PFSK-1 (cell line): ENCODE measurements around the gene HLA-C.

Source experiments
- POLR2AphosphoS5 ChIP-seq: IDR thresholded peaks from 2 replicates; pipeline ENCODE4 v1.6.1; 2012; ENCODE audit warnings: low read depth, mild to moderate bottlenecking, control low read depth, low read length, moderate library complexity
- SIN3A ChIP-seq: IDR thresholded peaks from 2 replicates; pipeline ENCODE4 v1.6.1; 2012; ENCODE audit warnings: mild to moderate bottlenecking, low read length, moderate library complexity, borderline replicate concordance; ENCODE audit not compliant: insufficient read depth
- TAF1 ChIP-seq: IDR thresholded peaks from 2 replicates; pipeline ENCODE4 v1.6.1; 2012; ENCODE audit warnings: low read length, control low read depth, borderline replicate concordance; ENCODE audit not compliant: insufficient read depth
- TF ChIP-seq, protein P1 (sequence below), 2 experiments: IDR thresholded peaks; 2 replicates each; pipeline versions ENCODE4 v1.6.1 to v1.8.0; 2011 to 2012; ENCODE audit warnings: low read depth in 2 of 2, low read length in 2 of 2, control low read depth in 1 of 2, inconsistent platforms in 1 of 2, mild to moderate bottlenecking in 1 of 2, moderate library complexity in 1 of 2; ENCODE audit not compliant: insufficient read depth in 1 of 2

DNA sequence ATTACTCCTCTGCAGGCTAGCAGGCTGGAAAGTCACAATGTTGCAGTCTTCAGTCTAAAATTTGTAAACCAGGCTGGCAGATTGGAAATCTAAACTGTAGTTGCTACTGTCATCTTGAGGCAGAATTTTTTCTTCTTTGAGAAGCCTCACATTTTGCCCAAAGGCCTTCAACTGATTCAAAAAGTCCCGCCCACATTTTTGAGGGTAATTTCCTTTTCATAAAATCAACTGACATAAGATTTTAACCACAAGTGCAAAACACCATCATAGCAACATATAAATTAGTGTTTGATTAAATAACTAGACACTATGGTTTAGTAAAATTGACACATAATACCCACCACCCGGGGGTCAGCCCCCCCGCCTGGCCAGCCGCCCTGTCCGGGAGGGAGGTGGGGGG lies 28.4 kb downstream of the HLA-C start:
- TF ChIP-seq SIN3A (no peak), POLR2AphosphoS5 (no peak), TAF1 (no peak)
- TF ChIP-seq, protein P1, sequence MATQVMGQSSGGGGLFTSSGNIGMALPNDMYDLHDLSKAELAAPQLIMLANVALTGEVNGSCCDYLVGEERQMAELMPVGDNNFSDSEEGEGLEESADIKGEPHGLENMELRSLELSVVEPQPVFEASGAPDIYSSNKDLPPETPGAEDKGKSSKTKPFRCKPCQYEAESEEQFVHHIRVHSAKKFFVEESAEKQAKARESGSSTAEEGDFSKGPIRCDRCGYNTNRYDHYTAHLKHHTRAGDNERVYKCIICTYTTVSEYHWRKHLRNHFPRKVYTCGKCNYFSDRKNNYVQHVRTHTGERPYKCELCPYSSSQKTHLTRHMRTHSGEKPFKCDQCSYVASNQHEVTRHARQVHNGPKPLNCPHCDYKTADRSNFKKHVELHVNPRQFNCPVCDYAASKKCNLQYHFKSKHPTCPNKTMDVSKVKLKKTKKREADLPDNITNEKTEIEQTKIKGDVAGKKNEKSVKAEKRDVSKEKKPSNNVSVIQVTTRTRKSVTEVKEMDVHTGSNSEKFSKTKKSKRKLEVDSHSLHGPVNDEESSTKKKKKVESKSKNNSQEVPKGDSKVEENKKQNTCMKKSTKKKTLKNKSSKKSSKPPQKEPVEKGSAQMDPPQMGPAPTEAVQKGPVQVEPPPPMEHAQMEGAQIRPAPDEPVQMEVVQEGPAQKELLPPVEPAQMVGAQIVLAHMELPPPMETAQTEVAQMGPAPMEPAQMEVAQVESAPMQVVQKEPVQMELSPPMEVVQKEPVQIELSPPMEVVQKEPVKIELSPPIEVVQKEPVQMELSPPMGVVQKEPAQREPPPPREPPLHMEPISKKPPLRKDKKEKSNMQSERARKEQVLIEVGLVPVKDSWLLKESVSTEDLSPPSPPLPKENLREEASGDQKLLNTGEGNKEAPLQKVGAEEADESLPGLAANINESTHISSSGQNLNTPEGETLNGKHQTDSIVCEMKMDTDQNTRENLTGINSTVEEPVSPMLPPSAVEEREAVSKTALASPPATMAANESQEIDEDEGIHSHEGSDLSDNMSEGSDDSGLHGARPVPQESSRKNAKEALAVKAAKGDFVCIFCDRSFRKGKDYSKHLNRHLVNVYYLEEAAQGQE (IDR thresholded peaks at IDR 0.05; ENCODE audit: insufficient read depth in 1 of 2, low read depth in 2 of 2, low read length in 2 of 2) = no peak
